ENCODE results near the gene STAM2.
"Not testable (repeated sequence)": the region's sequence is repeated elsewhere in the genome, so short reads cannot be mapped to it uniquely, and the experiment has no call there.

Gene STAM2

DNA sequence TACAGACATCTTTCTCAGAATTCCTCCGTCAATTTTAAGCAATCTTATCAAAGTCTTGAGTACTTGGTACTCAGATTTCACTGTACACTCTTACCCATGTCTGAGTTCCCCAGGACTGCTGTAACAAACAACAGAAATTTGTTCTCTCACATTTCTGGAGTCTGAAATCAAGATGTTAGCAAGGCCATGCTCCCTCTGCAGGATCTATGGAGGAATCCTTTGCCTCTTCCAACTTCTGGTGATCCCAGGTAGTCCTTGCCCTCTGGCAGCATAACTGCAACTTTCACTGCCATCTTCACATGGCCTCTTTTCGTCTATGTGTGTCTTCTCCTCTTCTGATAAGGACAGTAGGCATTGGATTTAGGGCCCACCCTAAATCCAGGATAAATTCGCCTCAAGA is 59.6 kb downstream of the STAM2 start:
- no peak overlapping the region for H3K4me3 ChIP-seq (ENCODE audit: low read depth, low read length)
- DNase-seq (ENCODE audit: low read depth, low spot score): no peak
- no peak for TF ChIP-seq CTCF (IDR thresholded peaks at IDR 0.05; ENCODE audit: low read depth, low read length)
- in situ Hi-C loops (cut with HindIII; ENCODE audit: low sequenced_read_pairs): no loop called here

- no peak for TF ChIP-seq CTCF (IDR thresholded peaks at IDR 0.05; ENCODE audit: low read depth, low read length)
- H3K4me3 ChIP-seq (ENCODE audit: low read depth, low read length): no peak overlapping the region
- in situ Hi-C loops (cut with HindIII; ENCODE audit: low sequenced_read_pairs): no loop called here
- no peak for DNase-seq (ENCODE audit: low read depth, low spot score)
These were observed 61.2 kb downstream of the STAM2 start for GRCh38 chr2:152114366-152114765.

GRCh38 chr2:152107140-152107539 is 68.4 kb downstream of the STAM2 start:
- H3K4me3 ChIP-seq (ENCODE audit: low read depth, low read length); DNase-seq (ENCODE audit: low read depth, low spot score); in situ Hi-C loops (cut with HindIII; ENCODE audit: low sequenced_read_pairs): not testable (repeated sequence)

DNA sequence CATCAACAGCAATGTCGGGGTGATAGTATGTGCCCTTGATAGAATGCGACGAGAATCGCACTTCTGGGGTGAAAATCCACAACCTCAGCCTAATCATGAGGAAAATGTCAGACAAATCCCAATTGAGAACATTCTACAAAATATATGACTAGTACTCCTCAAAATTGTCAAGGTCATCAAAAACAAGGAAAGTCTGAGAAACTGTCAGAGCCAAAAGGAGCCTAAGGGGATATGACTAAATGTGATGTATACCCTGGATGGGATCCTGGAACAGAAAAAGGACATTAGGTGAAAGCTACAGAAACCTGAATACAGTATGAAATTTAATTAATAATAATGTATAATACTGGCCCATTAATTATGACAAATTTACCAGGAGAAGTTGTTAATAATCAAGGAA is 69.1 kb downstream of the STAM2 start:
- no peak overlapping the region for H3K4me3 ChIP-seq (ENCODE audit: low read depth, low read length)
- DNase-seq (ENCODE audit: low read depth, low spot score): no peak
- no peak for TF ChIP-seq CTCF (IDR thresholded peaks at IDR 0.05; ENCODE audit: low read depth, low read length)
- in situ Hi-C loops (cut with HindIII; ENCODE audit: low sequenced_read_pairs): no loop called here

GRCh38 chr2:152103271-152103670 is 72.3 kb downstream of the STAM2 start:
- in situ Hi-C loops (cut with HindIII; ENCODE audit: low sequenced_read_pairs): no loop called here
- TF ChIP-seq CTCF (IDR thresholded peaks at IDR 0.05; ENCODE audit: low read depth, low read length): no peak

DNA sequence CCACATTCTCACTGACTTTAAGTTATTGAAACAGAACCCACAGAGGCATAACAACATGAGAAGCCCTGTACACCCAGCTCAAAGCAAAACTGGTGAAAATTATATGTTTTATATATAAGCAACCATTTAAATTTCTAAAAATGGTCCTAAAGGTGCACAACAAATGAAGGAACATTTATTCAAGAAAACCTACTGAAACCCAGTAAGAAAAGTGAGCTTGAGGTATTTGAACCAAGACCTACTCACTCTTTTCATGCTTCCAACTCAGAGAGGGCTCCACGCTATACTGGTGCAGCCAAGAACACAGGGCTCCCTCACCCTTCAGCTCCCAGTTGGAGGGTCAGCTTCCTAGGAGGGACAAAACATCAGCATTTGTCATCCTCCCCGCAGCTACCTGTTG is 74.6 kb downstream of the STAM2 start:
- H3K4me3 ChIP-seq (ENCODE audit: low read depth, low read length): no peak overlapping the region
- TF ChIP-seq CTCF (IDR thresholded peaks at IDR 0.05; ENCODE audit: low read depth, low read length): no peak
- in situ Hi-C loops (cut with HindIII; ENCODE audit: low sequenced_read_pairs): no loop called here
- no peak for DNase-seq (ENCODE audit: low read depth, low spot score)

More at GRCh38 chr2:152103271-152103670, 72.3 kb downstream of the STAM2 start:
- no peak overlapping the region for H3K4me3 ChIP-seq (ENCODE audit: low read depth, low read length)
- DNase-seq (ENCODE audit: low read depth, low spot score): no peak

- peak; percentile 5 for DNase-seq (ENCODE audit: low read depth, low spot score)
- in situ Hi-C loops (cut with HindIII; ENCODE audit: low sequenced_read_pairs): no loop called here
- H3K4me3 ChIP-seq (ENCODE audit: low read depth, low read length): peak overlapping the region; percentile 45
- no peak for TF ChIP-seq CTCF (IDR thresholded peaks at IDR 0.05; ENCODE audit: low read depth, low read length)
These were observed 76.1 kb downstream of the STAM2 start for GRCh38 chr2:152099367-152100050.

All from astrocyte of the spinal cord (primary cell).